ENCODE measurements around the gene SLC23A3.

SLC23A3 gene

GRCh38 chr2:219149667-219150066 is 20.2 kb downstream of the SLC23A3 start:
- no peaks in the 10 kb centered on the region for H3K27me3 ChIP-seq (ENCODE audit: control insufficient read depth, insufficient read depth, low read length)
- H3K9ac ChIP-seq (ENCODE audit: low read length) = no peak overlapping the region
- no peak overlapping the region for H3K4me3 ChIP-seq (ENCODE audit: low read length)
- H3K9me3 ChIP-seq (ENCODE audit: control insufficient read depth, low read length) = no peaks in the 10 kb centered on the region
- H3K4me1 ChIP-seq (ENCODE audit: control insufficient read depth, insufficient read depth, low read length) = peaks cover 4% of the 10 kb centered on the region
- peaks cover 9% of the 10 kb centered on the region for H3K36me3 ChIP-seq (ENCODE audit: control insufficient read depth, insufficient read depth, low read length)

DNA sequence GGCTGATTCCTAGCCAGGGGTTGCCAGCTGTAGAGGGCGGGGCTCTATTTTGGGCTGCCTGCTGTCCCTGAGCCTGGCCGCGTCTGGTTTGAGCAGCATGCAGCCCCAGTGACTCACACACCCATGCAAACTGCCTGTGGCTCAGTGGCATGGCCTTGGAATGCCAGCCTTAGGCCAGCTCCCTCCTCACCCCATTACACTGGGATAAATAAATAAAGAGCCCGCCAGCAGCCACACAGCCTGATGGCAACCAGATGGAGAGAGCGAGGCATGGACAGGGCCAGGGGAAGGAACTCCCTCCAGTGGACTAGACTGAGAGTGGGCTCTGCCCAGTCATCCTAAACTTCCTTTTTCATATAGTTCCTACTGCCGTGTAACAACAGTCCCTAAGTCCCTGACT is 27.5 kb downstream of the SLC23A3 start:
- peaks cover 9% of the 10 kb centered on the region for H3K36me3 ChIP-seq (ENCODE audit: control insufficient read depth, insufficient read depth, low read length)

DNA sequence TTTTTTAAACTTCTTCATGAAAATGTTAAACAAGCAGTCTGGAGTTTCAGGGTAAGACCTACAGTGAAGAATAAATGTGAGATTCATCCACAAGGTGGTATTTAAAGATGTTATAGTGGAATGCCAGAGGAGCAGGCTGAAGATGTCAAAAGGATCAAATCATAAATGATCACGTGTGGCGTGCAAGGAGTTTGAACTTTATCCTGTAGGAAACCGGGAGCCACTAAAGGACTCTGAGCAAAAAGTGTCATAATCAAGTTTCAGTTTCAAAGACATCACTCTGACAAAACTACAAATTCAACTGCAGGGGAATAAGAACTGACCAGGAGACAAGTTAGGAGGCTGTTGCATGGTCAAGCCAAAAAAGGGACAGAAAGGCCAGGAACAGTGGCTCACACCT is 29.1 kb downstream of the SLC23A3 start:
- H3K9me3 ChIP-seq (ENCODE audit: control insufficient read depth, low read length) = no peaks in the 10 kb centered on the region
- no peak overlapping the region for H3K4me3 ChIP-seq (ENCODE audit: low read length)
- H3K4me1 ChIP-seq (ENCODE audit: control insufficient read depth, insufficient read depth, low read length) = no peaks in the 10 kb centered on the region
- H3K9ac ChIP-seq (ENCODE audit: low read length) = no peak overlapping the region
- peaks cover 4% of the 10 kb centered on the region for H3K36me3 ChIP-seq (ENCODE audit: control insufficient read depth, insufficient read depth, low read length)
- H3K27me3 ChIP-seq (ENCODE audit: control insufficient read depth, insufficient read depth, low read length) = no peaks in the 10 kb centered on the region

More for the DNA sequence above, 27.5 kb downstream of the SLC23A3 start:
- Histone ChIP-seq H3K9me3 (ENCODE audit: control insufficient read depth, low read length) (no peaks in the 10 kb centered on the region), H3K4me3 (ENCODE audit: low read length) (no peak overlapping the region), H3K4me1 (ENCODE audit: control insufficient read depth, insufficient read depth, low read length) (no peaks in the 10 kb centered on the region), H3K27me3 (ENCODE audit: control insufficient read depth, insufficient read depth, low read length) (no peaks in the 10 kb centered on the region), H3K9ac (ENCODE audit: low read length) (no peak overlapping the region)

- Histone ChIP-seq H3K36me3 (ENCODE audit: control insufficient read depth, insufficient read depth, low read length) (no peaks in the 10 kb centered on the region), H3K9me3 (ENCODE audit: control insufficient read depth, low read length) (no peaks in the 10 kb centered on the region), H3K27me3 (ENCODE audit: control insufficient read depth, insufficient read depth, low read length) (no peaks in the 10 kb centered on the region), H3K9ac (ENCODE audit: low read length) (no peak overlapping the region), H3K4me1 (ENCODE audit: control insufficient read depth, insufficient read depth, low read length) (peaks cover under 1% of the 10 kb centered on the region), H3K4me3 (ENCODE audit: low read length) (no peak overlapping the region)
Observed at GRCh38 chr2:219133976-219134375, 35.9 kb downstream of the SLC23A3 start.

GRCh38 chr2:219131744-219132143 is 38.1 kb downstream of the SLC23A3 start:
- H3K9me3 ChIP-seq (ENCODE audit: control insufficient read depth, low read length) = no peaks in the 10 kb centered on the region
- H3K9ac ChIP-seq (ENCODE audit: low read length) = no peak overlapping the region
- no peak overlapping the region for H3K4me3 ChIP-seq (ENCODE audit: low read length)
- H3K36me3 ChIP-seq (ENCODE audit: control insufficient read depth, insufficient read depth, low read length) = no peaks in the 10 kb centered on the region
- H3K4me1 ChIP-seq (ENCODE audit: control insufficient read depth, insufficient read depth, low read length) = peaks cover 22% of the 10 kb centered on the region
- H3K27me3 ChIP-seq (ENCODE audit: control insufficient read depth, insufficient read depth, low read length) = no peaks in the 10 kb centered on the region

DNA sequence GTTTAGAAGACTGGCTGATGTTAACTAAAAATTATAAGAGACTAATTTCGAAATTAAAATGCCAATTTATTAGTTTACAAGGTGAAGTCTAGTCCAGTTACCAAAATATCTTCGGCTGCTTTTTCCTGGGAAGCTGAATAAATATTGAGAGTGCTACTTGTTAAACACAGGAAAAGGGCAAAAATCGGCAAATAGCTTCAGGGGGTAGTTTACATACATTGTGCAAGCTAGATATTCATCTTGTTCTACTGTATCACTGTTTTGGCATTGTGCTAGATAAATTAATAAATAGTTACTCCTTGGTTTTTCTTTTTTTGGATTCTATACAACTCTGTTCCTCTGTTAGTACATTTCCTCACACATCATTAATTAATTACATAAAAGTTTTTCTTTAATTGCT is 38.5 kb downstream of the SLC23A3 start:
- Histone ChIP-seq H3K4me3 (ENCODE audit: low read length) (no peak overlapping the region), H3K36me3 (ENCODE audit: control insufficient read depth, insufficient read depth, low read length) (no peaks in the 10 kb centered on the region), H3K9ac (ENCODE audit: low read length) (no peak overlapping the region), H3K9me3 (ENCODE audit: control insufficient read depth, low read length) (no peaks in the 10 kb centered on the region), H3K27me3 (ENCODE audit: control insufficient read depth, insufficient read depth, low read length) (no peaks in the 10 kb centered on the region), H3K4me1 (ENCODE audit: control insufficient read depth, insufficient read depth, low read length) (peaks cover 26% of the 10 kb centered on the region)

DNA sequence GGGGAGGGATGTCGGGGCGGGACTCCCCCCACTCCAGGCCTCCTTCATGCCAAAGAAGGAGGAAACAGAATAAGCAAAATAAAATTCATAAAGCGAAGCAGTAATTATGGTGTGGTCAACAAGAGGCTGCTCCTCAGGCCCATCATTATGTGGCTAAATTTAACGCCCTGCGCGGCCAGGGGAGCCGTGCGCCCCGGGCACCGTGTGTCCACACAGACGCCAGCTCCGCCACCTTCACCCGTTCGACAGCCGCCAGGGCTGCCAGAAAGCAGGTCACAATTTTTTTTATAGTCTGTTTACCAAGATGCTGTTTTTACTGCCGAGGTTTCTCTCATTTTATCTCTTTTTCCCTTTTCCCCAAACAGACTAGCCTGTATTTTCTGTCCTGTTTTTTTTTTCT is 40.2 kb downstream of the SLC23A3 start:
- Histone ChIP-seq H3K27me3 (ENCODE audit: control insufficient read depth, insufficient read depth, low read length) (no peaks in the 10 kb centered on the region), H3K36me3 (ENCODE audit: control insufficient read depth, insufficient read depth, low read length) (no peaks in the 10 kb centered on the region), H3K9ac (ENCODE audit: low read length) (no peak overlapping the region), H3K4me3 (ENCODE audit: low read length) (no peak overlapping the region), H3K4me1 (ENCODE audit: control insufficient read depth, insufficient read depth, low read length) (peaks cover 44% of the 10 kb centered on the region), H3K9me3 (ENCODE audit: control insufficient read depth, low read length) (no peaks in the 10 kb centered on the region)

GRCh38 chr2:219128396-219128795 is 41.4 kb downstream of the SLC23A3 start:
- Histone ChIP-seq H3K36me3 (ENCODE audit: control insufficient read depth, insufficient read depth, low read length) (no peaks in the 10 kb centered on the region), H3K9me3 (ENCODE audit: control insufficient read depth, low read length) (no peaks in the 10 kb centered on the region), H3K27me3 (ENCODE audit: control insufficient read depth, insufficient read depth, low read length) (no peaks in the 10 kb centered on the region), H3K4me1 (ENCODE audit: control insufficient read depth, insufficient read depth, low read length) (peaks cover 56% of the 10 kb centered on the region), H3K9ac (ENCODE audit: low read length) (no peak overlapping the region), H3K4me3 (ENCODE audit: low read length) (no peak overlapping the region)

GRCh38 chr2:219127037-219127635 is 42.7 kb downstream of the SLC23A3 start:
- H3K4me3 ChIP-seq (ENCODE audit: low read length) = no peak overlapping the region
- no peaks in the 10 kb centered on the region for H3K9me3 ChIP-seq (ENCODE audit: control insufficient read depth, low read length)
- no peaks in the 10 kb centered on the region for H3K27me3 ChIP-seq (ENCODE audit: control insufficient read depth, insufficient read depth, low read length)
- peaks cover 68% of the 10 kb centered on the region for H3K4me1 ChIP-seq (ENCODE audit: control insufficient read depth, insufficient read depth, low read length)
- no peaks in the 10 kb centered on the region for H3K36me3 ChIP-seq (ENCODE audit: control insufficient read depth, insufficient read depth, low read length)
- H3K9ac ChIP-seq (ENCODE audit: low read length) = no peak overlapping the region

DNA sequence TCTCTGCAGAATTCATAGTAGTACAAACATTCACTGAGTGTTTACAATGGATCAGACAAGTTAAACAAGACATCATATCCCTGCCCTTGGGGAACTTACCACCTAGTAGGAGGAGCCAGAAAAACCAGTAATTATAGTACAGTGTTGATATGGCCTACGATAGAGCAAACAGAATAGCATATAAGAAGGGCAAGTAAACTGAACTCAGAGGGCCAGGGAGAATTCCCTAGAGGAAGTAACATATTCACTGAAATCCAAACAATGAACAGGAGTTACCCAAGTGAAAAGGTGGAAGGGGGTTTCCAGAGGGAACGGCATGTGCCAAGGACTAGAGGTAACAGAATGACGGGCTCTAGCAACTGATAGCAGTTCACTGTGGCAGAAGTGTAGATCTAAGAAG is 43.3 kb downstream of the SLC23A3 start:
- H3K27me3 ChIP-seq (ENCODE audit: control insufficient read depth, insufficient read depth, low read length) = no peaks in the 10 kb centered on the region
- no peaks in the 10 kb centered on the region for H3K36me3 ChIP-seq (ENCODE audit: control insufficient read depth, insufficient read depth, low read length)
- no peak overlapping the region for H3K4me3 ChIP-seq (ENCODE audit: low read length)
- H3K9ac ChIP-seq (ENCODE audit: low read length) = no peak overlapping the region
- no peaks in the 10 kb centered on the region for H3K9me3 ChIP-seq (ENCODE audit: control insufficient read depth, low read length)
- peaks cover 72% of the 10 kb centered on the region for H3K4me1 ChIP-seq (ENCODE audit: control insufficient read depth, insufficient read depth, low read length)

DNA sequence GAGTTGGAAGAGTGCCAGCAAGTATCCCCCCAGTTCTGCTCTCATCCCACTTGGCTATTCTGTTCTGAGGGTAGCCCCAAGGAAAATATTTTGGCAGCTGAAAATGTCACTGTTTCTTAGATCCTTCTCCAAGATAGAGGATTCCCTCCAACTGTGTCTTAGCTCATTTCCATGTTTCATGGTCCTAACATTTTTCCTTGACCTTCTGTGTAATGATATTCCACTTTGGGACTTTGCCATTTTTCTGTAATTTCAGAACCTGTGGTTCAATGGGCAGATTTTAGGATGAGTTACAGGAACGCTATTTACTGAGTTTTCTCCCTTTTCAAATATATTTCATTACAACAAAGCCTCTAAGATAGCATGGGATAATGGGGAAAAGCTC is 44.0 kb downstream of the SLC23A3 start:
- no peaks in the 10 kb centered on the region for H3K27me3 ChIP-seq (ENCODE audit: control insufficient read depth, insufficient read depth, low read length)

GRCh38 chr2:219125225-219125885 is 44.5 kb downstream of the SLC23A3 start:
- Histone ChIP-seq H3K9me3 (ENCODE audit: control insufficient read depth, low read length) (no peaks in the 10 kb centered on the region), H3K27me3 (ENCODE audit: control insufficient read depth, insufficient read depth, low read length) (no peaks in the 10 kb centered on the region), H3K9ac (ENCODE audit: low read length) (no peak overlapping the region), H3K4me1 (ENCODE audit: control insufficient read depth, insufficient read depth, low read length) (peaks cover 72% of the 10 kb centered on the region), H3K36me3 (ENCODE audit: control insufficient read depth, insufficient read depth, low read length) (no peaks in the 10 kb centered on the region), H3K4me3 (ENCODE audit: low read length) (no peak overlapping the region)

More for the DNA sequence above, 44.0 kb downstream of the SLC23A3 start:
- H3K9ac ChIP-seq (ENCODE audit: low read length) = no peak overlapping the region
- H3K4me3 ChIP-seq (ENCODE audit: low read length) = no peak overlapping the region
- peaks cover 72% of the 10 kb centered on the region for H3K4me1 ChIP-seq (ENCODE audit: control insufficient read depth, insufficient read depth, low read length)
- no peaks in the 10 kb centered on the region for H3K36me3 ChIP-seq (ENCODE audit: control insufficient read depth, insufficient read depth, low read length)
- H3K9me3 ChIP-seq (ENCODE audit: control insufficient read depth, low read length) = no peaks in the 10 kb centered on the region

All from mucosa of stomach (tissue), 1 donor.